Left lung (tissue), 10 donors: ENCODE data around the gene BRINP2. TPM values are rescaled to one million over a fixed set of nuclear protein-coding genes. Genes with fewer than 3 reads are reported as not detected.

ENCODE experiments used
- ATAC-seq: fragments of 200-7000 bp; cut with Tn5 transposase; one replicate; pipeline ENCODE4 v1.9.1; 2020; ENCODE audit warnings: moderate library complexity
- DNase-seq, 4 donors: peaks; one replicate each; pipeline ENCODE4 v3.0.0-alpha.2; 2013 to 2020
- H3K27ac ChIP-seq, 2 donors: fragments of 200-600 bp; sonication (generic) in 1 of 2; one replicate each; pipeline versions ENCODE4 v1.5.0 to v1.8.0; 2020 to 2021
- H3K27me3 ChIP-seq, 2 donors: fragments of 200-600 bp; sonication (generic) in 1 of 2; one replicate each; pipeline versions ENCODE4 v1.5.0 to v1.8.0; 2020 to 2021
- H3K36me3 ChIP-seq, 2 donors: fragments of 200-600 bp; sonication (generic) in 1 of 2; one replicate each; pipeline versions ENCODE4 v1.5.0 to v1.8.0; 2020 to 2021
- H3K4me1 ChIP-seq, 2 donors: fragments of 200-600 bp; one replicate each; pipeline ENCODE4 v1.8.0; 2021
- H3K4me3 ChIP-seq, 2 donors: fragments of 200-600 bp; sonication (generic) in 1 of 2; one replicate each; pipeline versions ENCODE4 v1.5.0 to v1.8.0; 2020 to 2021; ENCODE audit warnings: mild to moderate bottlenecking in 1 of 2
- H3K9me3 ChIP-seq, 2 donors: fragments of 200-600 bp; sonication (generic) in 1 of 2; one replicate each; pipeline versions ENCODE4 v1.5.0 to v1.8.0; 2020 to 2021
- intact Hi-C, 2 donors: fragments of 100-400 bp; cut with DNase I; formaldehyde crosslinking; loops; one replicate each; pipeline versions ENCODE4 v1.11.2 to v1.14.2; 2022
- polyA plus RNA-seq, 6 donors: library from polyadenylated mRNA; unstranded; fragments of 120-200 nt; gene quantifications; one replicate each; pipeline ENCODE4 v1.2.1, GENCODE V29; 2013; ENCODE audit not compliant: insufficient read length in 6 of 6
- total RNA-seq, 2 donors: library from RNA; stranded (reverse); fragmentation: NEBNext Ultra II Directional; extraction: Animal tissue kit (Norgen Biotek cat#: 25700); gene quantifications; one replicate each; pipeline ENCODE4 v1.2.1, GENCODE V29; 2021
- TF ChIP-seq, protein P1 (sequence below), 2 donors: fragments of 200-600 bp; sonication (generic) in 1 of 2; IDR thresholded peaks; one replicate each; pipeline versions ENCODE4 v1.5.0 to v1.8.0; 2021; ENCODE audit warnings: antibody characterized with exemption in 2 of 2
- donor health status: DM: no; HTN: yes; CAD: no.
- donor health status: DM: no; HTN: no; CAD: no.

BRINP2 gene
- total and polyA plus RNA-seq, 8 donors, result 0.08 to 1.5 (median 0.78) TPM; not detected in 1

- TF ChIP-seq, protein P1, sequence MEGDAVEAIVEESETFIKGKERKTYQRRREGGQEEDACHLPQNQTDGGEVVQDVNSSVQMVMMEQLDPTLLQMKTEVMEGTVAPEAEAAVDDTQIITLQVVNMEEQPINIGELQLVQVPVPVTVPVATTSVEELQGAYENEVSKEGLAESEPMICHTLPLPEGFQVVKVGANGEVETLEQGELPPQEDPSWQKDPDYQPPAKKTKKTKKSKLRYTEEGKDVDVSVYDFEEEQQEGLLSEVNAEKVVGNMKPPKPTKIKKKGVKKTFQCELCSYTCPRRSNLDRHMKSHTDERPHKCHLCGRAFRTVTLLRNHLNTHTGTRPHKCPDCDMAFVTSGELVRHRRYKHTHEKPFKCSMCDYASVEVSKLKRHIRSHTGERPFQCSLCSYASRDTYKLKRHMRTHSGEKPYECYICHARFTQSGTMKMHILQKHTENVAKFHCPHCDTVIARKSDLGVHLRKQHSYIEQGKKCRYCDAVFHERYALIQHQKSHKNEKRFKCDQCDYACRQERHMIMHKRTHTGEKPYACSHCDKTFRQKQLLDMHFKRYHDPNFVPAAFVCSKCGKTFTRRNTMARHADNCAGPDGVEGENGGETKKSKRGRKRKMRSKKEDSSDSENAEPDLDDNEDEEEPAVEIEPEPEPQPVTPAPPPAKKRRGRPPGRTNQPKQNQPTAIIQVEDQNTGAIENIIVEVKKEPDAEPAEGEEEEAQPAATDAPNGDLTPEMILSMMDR (IDR thresholded peaks at IDR 0.05), result no peak
- ATAC-seq (no peak), DNase-seq (no peak)
- intact Hi-C loops, result no loop called here
- Histone ChIP-seq H3K4me1 (no peaks in the 10 kb centered on the region), H3K4me3 (no peak overlapping the region), H3K27ac (no peak overlapping the region), H3K36me3 (no peaks in the 10 kb centered on the region), H3K9me3 (peaks cover 0 to 5% of the 10 kb centered on the region in 2 donors), H3K27me3 (no peaks in the 10 kb centered on the region)
These were observed 157.5 kb downstream of the BRINP2 start for GRCh38 chr1:177328251-177328650.

GRCh38 chr1:177329871-177330270 lies 159.1 kb downstream of the BRINP2 start:
- no peak for ATAC-seq

More at GRCh38 chr1:177329871-177330270, 159.1 kb downstream of the BRINP2 start:
- H3K4me3 ChIP-seq, result no peak overlapping the region
- no peak overlapping the region for H3K27ac ChIP-seq
- intact Hi-C loops, result no loop called here
- H3K36me3 ChIP-seq, result no peaks in the 10 kb centered on the region
- TF ChIP-seq, protein P1 (IDR thresholded peaks at IDR 0.05), result no peak
- H3K4me1 ChIP-seq, result no peaks in the 10 kb centered on the region
- no peak for DNase-seq
- H3K9me3 ChIP-seq, result peaks cover 0 to 5% of the 10 kb centered on the region in 2 donors
- no peaks in the 10 kb centered on the region for H3K27me3 ChIP-seq

Other genes with a start within 250 kb of the BRINP2 start
- under 1 TPM; 0.10 to 0.29 TPM for gene ASTN1, start 6.2 kb upstream of the BRINP2 start, total RNA-seq
- gene ASTN1, start 6.2 kb upstream of the BRINP2 start, polyA plus RNA-seq, result 1 to 10 TPM; 2.0 to 3.1 (median 2.4) TPM